Fibroblast of the conjunctiva (primary cell): ENCODE data around the gene NLGN3.

ENCODE experiments used
- DNase-seq: peaks from one replicate; pipeline ENCODE4 v3.0.0-alpha.2; 2010; ENCODE audit warnings: low read depth

The NLGN3 gene

DNA sequence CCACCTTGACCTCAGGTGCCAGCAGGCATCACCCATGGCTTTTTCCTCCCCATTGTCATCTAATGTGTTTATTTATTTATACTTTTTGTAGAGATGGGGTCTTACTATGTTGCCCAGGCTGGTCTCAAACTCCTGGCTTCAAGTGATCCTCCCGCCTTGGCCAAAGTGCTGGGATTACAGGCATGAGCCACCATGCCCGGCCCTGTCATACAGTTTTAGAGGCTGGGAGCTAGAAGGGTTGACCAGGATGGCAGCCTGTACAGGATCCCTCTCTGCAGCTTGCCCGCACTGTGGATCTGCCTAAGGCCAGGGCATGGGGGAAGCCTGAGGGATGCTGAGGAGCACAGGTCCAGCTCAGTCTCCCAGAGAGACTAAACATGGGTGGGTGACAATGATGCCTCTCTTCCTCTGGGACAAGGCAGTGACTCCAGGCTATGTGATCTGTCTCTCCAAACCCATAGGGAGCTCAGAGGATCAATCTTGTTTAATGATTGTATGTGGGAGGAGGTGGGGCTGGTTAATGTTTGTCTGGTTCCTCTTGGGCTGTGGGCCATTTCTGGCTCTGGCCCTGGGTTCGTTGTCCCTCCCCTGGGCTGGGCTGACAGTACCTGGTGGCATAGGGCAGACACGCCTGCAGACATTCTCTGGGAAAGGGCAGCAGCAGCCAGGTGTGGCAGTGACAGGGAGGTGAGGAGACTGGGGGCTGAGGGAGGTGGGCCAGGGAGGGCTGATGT, 70.1 kb downstream of the NLGN3 start:
- no peak for DNase-seq

DNA sequence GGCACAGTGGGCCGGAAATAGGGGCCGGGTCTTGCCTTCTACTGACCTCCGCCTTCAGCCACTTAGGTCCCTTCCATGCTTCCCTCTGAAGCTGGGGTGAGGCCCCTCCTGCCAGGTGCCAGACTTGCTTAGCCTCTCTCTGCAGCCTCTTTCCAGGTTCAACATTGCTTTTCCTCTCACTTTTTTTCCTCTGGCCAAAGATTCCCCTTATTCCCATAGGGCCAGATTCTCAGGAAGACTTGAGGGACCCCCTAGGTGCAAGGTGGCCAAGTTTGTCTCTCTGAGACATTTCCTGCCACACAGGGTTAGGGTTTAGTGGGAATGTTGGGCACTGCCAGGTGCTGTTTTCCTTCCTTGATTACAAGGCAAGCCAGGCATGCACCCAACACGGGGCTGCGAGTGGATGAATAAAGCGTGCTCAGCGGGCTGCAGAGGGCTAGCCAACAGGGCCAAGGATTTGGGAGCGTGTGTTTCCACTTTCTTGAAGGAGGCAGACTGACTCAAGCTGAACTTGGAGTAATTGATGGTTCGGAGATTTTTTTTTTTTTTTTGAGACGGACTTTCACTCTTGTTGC, 70.8 kb downstream of the NLGN3 start:
- no peak for DNase-seq

DNA sequence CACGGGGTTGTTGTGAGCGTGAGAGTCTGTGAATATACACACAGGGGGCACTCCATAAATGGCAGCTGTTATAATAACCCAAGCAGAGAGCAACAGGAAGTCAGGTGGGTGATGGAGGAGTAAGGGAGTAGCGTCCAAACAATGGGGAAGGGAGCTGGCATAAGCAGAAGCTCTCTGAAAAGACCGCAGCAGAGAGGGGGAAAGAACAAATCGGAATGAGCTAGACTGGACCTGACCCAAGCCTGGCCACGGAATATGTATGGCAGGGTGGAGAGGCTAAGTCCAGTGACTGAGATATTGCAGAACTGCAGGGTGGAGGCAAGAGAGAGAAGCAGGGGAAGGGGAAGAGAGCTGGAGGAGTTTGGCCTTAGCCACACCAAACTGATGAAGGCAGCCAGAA, 71.8 kb downstream of the NLGN3 start:
- no peak for DNase-seq

DNA sequence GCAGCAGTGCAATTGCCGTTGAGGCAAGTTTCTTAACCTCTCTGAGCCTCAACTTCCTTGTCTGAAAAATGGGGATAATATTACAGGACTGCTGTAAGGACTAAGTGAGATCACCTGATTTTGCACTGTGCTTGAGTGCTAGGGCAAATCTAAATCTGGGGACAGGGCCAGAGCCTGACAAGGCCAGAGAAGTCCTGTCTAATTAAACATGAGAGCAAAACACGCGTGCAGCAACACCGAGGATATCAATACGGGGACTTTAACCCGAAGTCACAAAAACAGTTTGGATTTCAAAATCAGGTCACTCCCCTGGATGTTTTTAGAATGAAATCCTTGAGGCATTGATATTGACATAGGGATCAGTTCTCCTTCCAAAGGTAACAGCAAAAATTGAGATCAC, 72.7 kb downstream of the NLGN3 start:
- DNase-seq, result no peak
